ENCODE measurements around the gene HPS1.

HPS1 gene

GRCh38 chr10:98394851-98395440 lies 51.8 kb downstream of the HPS1 start:
- no peak for DNase-seq (ENCODE audit: low read depth)
- no peak overlapping the region for H3K4me3 ChIP-seq (ENCODE audit: control insufficient read depth, low read depth, low read length)
- no peak for TF ChIP-seq CTCF (conservative IDR thresholded peaks at IDR 0.05; ENCODE audit: control insufficient read depth, insufficient read depth, low read depth, low read length)

DNA sequence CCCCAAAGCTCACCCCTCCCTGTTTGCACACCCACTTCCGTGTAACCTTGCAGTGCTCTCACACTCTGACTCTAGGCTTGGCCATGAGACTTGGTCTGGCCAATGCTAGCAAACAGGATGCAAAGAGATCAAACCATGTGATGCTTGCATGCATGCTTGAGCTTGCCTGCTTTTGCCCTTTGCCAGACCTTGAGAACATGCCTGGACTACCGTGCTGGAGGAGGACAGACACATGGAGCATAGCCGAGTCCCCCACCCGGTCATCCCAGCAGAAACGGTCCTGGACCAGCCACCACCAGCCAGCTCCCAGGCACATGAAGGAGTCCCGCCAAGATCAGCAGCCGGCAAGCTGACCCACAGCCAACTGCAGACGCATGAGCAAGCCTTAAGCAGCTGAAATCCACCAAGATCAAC lies 55.1 kb downstream of the HPS1 start:
- H3K4me3 ChIP-seq (ENCODE audit: control insufficient read depth, low read depth, low read length) = no peak overlapping the region
- no peak for TF ChIP-seq CTCF (conservative IDR thresholded peaks at IDR 0.05; ENCODE audit: control insufficient read depth, insufficient read depth, low read depth, low read length)
- DNase-seq (ENCODE audit: low read depth) = peak; percentile 28

GRCh38 chr10:98391065-98391464 lies 55.7 kb downstream of the HPS1 start:
- no peak for TF ChIP-seq CTCF (conservative IDR thresholded peaks at IDR 0.05; ENCODE audit: control insufficient read depth, insufficient read depth, low read depth, low read length)
- no peak for DNase-seq (ENCODE audit: low read depth)
- no peak overlapping the region for H3K4me3 ChIP-seq (ENCODE audit: control insufficient read depth, low read depth, low read length)

GRCh38 chr10:98390406-98390805 lies 56.3 kb downstream of the HPS1 start:
- no peak overlapping the region for H3K4me3 ChIP-seq (ENCODE audit: control insufficient read depth, low read depth, low read length)
- TF ChIP-seq CTCF (conservative IDR thresholded peaks at IDR 0.05; ENCODE audit: control insufficient read depth, insufficient read depth, low read depth, low read length) = no peak
- no peak for DNase-seq (ENCODE audit: low read depth)

GRCh38 chr10:98389398-98389797 lies 57.3 kb downstream of the HPS1 start:
- TF ChIP-seq CTCF (conservative IDR thresholded peaks at IDR 0.05; ENCODE audit: control insufficient read depth, insufficient read depth, low read depth, low read length) = no peak
- DNase-seq (ENCODE audit: low read depth) = no peak
- no peak overlapping the region for H3K4me3 ChIP-seq (ENCODE audit: control insufficient read depth, low read depth, low read length)

DNA sequence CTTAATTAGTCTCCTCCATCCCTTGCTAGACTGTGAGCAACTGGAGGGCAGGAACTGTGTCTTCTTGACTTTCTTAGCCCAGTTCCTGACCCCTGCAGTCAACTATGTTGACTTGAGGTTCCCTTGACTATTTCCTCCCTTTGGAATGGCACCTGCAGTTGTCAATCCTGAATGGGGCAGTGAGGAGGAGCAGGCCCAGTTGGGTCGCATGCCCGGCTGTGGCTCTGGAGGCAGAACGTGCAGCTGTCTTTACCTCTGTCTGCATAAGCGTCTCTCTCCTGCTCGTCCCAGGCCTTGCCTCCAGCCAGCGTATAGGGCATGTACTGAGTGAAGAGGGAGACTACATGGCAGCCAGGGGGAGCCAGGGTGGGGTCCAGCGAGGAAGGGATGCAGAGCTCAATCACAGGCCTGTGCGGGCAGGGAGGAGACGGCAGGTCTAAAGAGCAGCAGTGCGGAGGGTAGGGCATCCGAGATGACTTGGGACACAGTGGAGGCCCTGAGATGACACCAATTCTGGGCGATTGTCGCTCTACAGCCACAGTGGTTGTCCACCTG lies 58.6 kb downstream of the HPS1 start:
- TF ChIP-seq CTCF (conservative IDR thresholded peaks at IDR 0.05; ENCODE audit: control insufficient read depth, insufficient read depth, low read depth, low read length) = no peak
- DNase-seq (ENCODE audit: low read depth) = no peak
- H3K4me3 ChIP-seq (ENCODE audit: control insufficient read depth, low read depth, low read length) = no peak overlapping the region
